Transverse colon (tissue), 3 donors: ENCODE data around the gene FFAR2.

ENCODE experiments used
- CTCF ChIP-seq, 5 experiments: fragments of 200-600 bp in 3 of 5; fragments of 450-650 bp in 2 of 5; sonication (generic) in 3 of 5; IDR thresholded peaks; 1 replicate in 2 of 5; 2 replicates in 3 of 5; pipeline ENCODE4 v1.5.1; 2016 to 2017; ENCODE audit warnings: antibody characterized with exemption in 5 of 5, inconsistent platforms in 3 of 5, mild to moderate bottlenecking in 2 of 5, moderate library complexity in 1 of 5
- POLR2A ChIP-seq: fragments of 450-650 bp; IDR thresholded peaks from one replicate; pipeline ENCODE4 v1.6.1; 2016; ENCODE audit warnings: antibody characterized with exemption, mild to moderate bottlenecking, moderate library complexity

GRCh38 chr19:35438096-35438495, 10.0 kb upstream of the FFAR2 start:
- no peak for TF ChIP-seq CTCF (IDR thresholded peaks at IDR 0.05)
- no peak for TF ChIP-seq POLR2A
